Mucosa of stomach (tissue), 1 donor: ENCODE results near the gene TMEM181.
A peak's percentile ranks its signal among the peaks of the same experiment; 100 is the strongest.
"Not testable (repeated sequence)": the region's sequence is repeated elsewhere in the genome, so short reads cannot be mapped to it uniquely, and the experiment has no call there.

Source experiments
- H3K27me3 ChIP-seq: one replicate; pipeline ENCODE4 v1.7.0; 2013; ENCODE audit warnings: mild to moderate bottlenecking, low read length; ENCODE audit not compliant: control insufficient read depth, insufficient read depth
- H3K36me3 ChIP-seq: one replicate; pipeline ENCODE4 v1.7.0; 2013; ENCODE audit warnings: low read length; ENCODE audit not compliant: control insufficient read depth, insufficient read depth
- H3K4me1 ChIP-seq: one replicate; pipeline ENCODE4 v1.7.0; 2013; ENCODE audit warnings: mild to moderate bottlenecking, low read length; ENCODE audit not compliant: control insufficient read depth, insufficient read depth
- H3K4me3 ChIP-seq: one replicate; pipeline ENCODE4 v1.7.0; 2013; ENCODE audit warnings: low read length
- H3K9ac ChIP-seq: one replicate; pipeline ENCODE4 v1.7.0; 2013; ENCODE audit warnings: mild to moderate bottlenecking, low read length, moderate library complexity
- H3K9me3 ChIP-seq: one replicate; pipeline ENCODE4 v1.7.0; 2013; ENCODE audit warnings: mild to moderate bottlenecking, low read length, moderate library complexity; ENCODE audit not compliant: control insufficient read depth
- donor health status: Pancreatic carcinoma.

The TMEM181 gene

GRCh38 chr6:158632538-158633119 is 72.7 kb downstream of the TMEM181 start:
- not testable (repeated sequence) for H3K4me3 ChIP-seq, H3K9ac ChIP-seq, H3K36me3 ChIP-seq, H3K9me3 ChIP-seq, H3K27me3 ChIP-seq
- peaks cover 32% of the 10 kb centered on the region for H3K4me1 ChIP-seq

DNA sequence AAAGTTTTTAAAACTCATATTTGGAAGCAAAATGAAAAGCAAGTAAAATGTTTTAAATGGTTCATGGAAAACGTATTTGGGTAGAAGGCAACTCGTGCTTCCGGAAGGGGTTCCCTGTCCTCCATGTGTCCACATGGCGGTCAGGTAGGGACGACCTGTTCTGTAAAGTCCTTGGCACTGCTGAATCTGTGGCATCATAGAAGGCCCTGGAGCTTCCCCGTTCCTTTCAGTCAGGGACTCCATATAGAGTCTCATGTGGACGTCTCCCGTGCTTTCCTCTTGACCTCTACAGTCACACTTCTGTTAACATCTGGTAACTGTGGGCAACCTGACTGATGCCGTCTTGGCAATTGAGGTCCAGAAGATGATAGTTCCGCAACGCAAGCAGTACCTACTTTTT is 73.2 kb downstream of the TMEM181 start:
- no peak overlapping the region for H3K4me3 ChIP-seq
- no peak overlapping the region for H3K9ac ChIP-seq
- H3K36me3 ChIP-seq, result no peaks in the 10 kb centered on the region
- H3K27me3 ChIP-seq, result no peaks in the 10 kb centered on the region
- peaks cover 32% of the 10 kb centered on the region for H3K4me1 ChIP-seq
- H3K9me3 ChIP-seq, result no peaks in the 10 kb centered on the region

DNA sequence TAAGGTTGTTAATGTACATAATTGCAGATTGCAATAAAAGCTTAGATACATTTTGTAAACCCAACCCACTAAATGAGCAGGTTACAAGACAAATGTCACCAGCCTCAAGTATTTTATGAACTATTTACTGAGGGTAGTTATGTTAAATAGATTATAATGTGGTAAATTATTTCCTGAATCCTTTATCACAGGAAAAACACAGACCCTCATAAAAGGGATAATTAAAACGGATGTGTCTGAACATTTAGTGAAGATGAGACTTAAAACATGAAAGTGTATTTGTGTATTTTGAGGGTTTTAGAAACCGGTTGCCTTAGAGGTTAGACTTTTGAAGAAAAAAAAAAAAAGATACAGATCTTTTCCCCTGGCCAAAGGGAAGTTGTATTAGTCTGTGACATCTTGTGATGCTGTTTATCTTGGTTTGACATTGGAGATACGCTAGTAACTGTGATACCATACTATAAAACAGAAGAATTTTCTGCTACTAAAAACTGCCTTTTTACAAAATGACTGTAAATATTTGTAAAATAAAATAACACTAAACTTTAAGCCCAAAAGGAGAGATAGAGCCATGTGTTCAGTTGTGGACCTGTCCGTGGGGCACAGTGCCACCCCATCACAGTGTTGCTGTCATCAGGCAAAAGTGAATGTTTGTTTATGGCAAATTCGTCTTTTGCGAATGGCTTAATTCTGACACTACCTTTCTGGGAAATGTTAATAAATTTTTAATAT is 75.0 kb downstream of the TMEM181 start:
- H3K36me3 ChIP-seq, result no peaks in the 10 kb centered on the region
- no peak overlapping the region for H3K4me3 ChIP-seq
- no peak overlapping the region for H3K9ac ChIP-seq
- peaks cover 30% of the 10 kb centered on the region for H3K4me1 ChIP-seq
- H3K9me3 ChIP-seq, result no peaks in the 10 kb centered on the region
- H3K27me3 ChIP-seq, result no peaks in the 10 kb centered on the region

DNA sequence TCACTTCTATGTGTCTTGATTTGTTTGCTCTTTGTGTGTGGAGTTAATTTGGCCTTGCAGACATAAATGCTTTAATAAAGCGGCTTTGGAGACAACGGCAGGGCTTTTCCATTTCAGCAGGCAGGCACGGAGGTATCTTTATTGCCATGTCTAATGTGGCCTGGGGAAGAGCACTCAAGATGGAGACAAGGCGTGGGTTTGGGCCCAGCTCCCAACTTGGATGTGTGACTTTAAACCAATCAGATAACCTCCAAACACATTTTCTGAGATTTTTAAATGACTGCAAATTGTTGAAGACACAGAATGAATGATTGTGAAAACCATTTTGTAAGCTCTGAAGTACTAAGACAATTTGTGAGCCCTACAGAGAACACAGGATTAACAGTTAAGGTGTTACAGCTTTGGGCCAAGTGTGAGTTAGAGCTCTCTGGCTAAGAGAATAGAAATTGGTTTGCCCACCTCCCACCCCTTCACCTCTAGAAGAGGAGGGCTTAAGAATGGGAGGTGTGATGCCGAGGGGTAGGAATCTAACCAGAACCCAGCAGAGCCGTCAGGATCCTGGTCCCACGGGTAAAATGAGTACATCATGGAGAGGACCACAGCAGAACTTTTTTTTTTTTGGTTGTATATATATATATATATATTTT is 75.7 kb downstream of the TMEM181 start:
- Histone ChIP-seq H3K9me3 (no peaks in the 10 kb centered on the region), H3K4me1 (peaks cover 27% of the 10 kb centered on the region), H3K4me3 (no peak overlapping the region), H3K27me3 (no peaks in the 10 kb centered on the region), H3K36me3 (no peaks in the 10 kb centered on the region), H3K9ac (no peak overlapping the region)

GRCh38 chr6:158636778-158637177 is 76.9 kb downstream of the TMEM181 start:
- no peaks in the 10 kb centered on the region for H3K27me3 ChIP-seq
- H3K36me3 ChIP-seq, result no peaks in the 10 kb centered on the region
- no peak overlapping the region for H3K4me3 ChIP-seq
- peaks cover 17% of the 10 kb centered on the region for H3K4me1 ChIP-seq
- H3K9me3 ChIP-seq, result no peaks in the 10 kb centered on the region
- no peak overlapping the region for H3K9ac ChIP-seq

DNA sequence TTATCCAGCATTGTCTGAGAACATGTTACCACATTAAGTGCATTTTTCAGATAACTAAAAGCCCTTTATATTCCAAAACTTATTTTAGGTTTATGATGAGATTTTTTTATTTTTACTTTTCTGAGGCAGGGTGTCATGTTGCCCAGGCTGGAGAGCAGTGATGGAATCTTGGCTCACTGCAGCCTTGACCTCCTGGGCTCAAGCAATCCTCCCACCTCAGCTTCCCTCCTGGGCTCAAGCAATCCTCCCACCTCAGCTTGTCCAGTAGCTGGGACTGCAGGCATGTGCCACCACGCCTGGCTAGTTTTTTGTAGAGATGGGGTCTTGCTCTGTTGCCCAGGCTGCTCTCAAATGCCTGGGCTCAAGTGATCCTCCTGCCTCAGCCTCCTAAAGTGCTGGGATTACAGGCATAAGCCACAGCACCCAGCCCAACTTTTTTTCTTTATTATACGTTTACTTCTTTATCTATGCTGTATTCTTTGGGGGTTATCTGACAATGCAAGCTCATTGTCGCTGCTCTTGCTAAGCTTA is 78.5 kb downstream of the TMEM181 start:
- Histone ChIP-seq H3K4me1 (peaks cover 20% of the 10 kb centered on the region), H3K9me3 (no peaks in the 10 kb centered on the region), H3K4me3 (no peak overlapping the region), H3K9ac (no peak overlapping the region), H3K36me3 (no peaks in the 10 kb centered on the region), H3K27me3 (no peaks in the 10 kb centered on the region)

GRCh38 chr6:158639056-158639455 is 79.2 kb downstream of the TMEM181 start:
- Histone ChIP-seq H3K27me3 (no peaks in the 10 kb centered on the region), H3K36me3 (no peaks in the 10 kb centered on the region), H3K4me1 (peaks cover 20% of the 10 kb centered on the region), H3K9ac (no peak overlapping the region), H3K9me3 (no peaks in the 10 kb centered on the region), H3K4me3 (no peak overlapping the region)

GRCh38 chr6:158640519-158640918 is 80.6 kb downstream of the TMEM181 start:
- Histone ChIP-seq H3K4me1 (peaks cover 27% of the 10 kb centered on the region), H3K4me3 (no peak overlapping the region), H3K27me3 (no peaks in the 10 kb centered on the region), H3K36me3 (no peaks in the 10 kb centered on the region), H3K9me3 (no peaks in the 10 kb centered on the region), H3K9ac (no peak overlapping the region)

- peaks cover 31% of the 10 kb centered on the region for H3K4me1 ChIP-seq
- no peak overlapping the region for H3K4me3 ChIP-seq
- H3K9ac ChIP-seq, result no peak overlapping the region
Observed at GRCh38 chr6:158642097-158642601, 82.3 kb downstream of the TMEM181 start.

DNA sequence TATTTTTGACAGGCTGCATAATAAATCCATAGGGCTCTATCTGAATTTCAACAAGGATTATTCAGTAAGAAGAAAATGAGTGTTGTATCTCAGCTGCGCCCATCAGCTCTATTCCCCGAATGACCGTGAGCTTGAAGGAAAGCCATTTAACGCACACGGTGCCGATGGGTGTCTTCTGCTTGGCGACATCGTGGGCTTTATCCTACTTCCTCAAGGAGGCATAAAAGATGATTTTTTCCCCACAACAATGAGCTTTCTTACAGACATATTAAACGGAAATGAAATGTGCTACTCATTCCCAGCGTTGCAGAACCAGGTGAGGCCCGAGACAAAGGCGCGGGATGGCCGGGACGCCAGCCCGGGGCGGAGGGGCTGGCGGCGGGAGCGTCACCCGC is 83.9 kb downstream of the TMEM181 start:
- peaks cover 31% of the 10 kb centered on the region for H3K4me1 ChIP-seq
- H3K9me3 ChIP-seq, result no peaks in the 10 kb centered on the region
- no peaks in the 10 kb centered on the region for H3K27me3 ChIP-seq
- peak overlapping the region; percentile 70 for H3K4me3 ChIP-seq
- H3K9ac ChIP-seq, result peak overlapping the region; percentile 95
- no peaks in the 10 kb centered on the region for H3K36me3 ChIP-seq

More at GRCh38 chr6:158642097-158642601, 82.3 kb downstream of the TMEM181 start:
- Histone ChIP-seq H3K36me3 (no peaks in the 10 kb centered on the region), H3K27me3 (no peaks in the 10 kb centered on the region), H3K9me3 (no peaks in the 10 kb centered on the region)

DNA sequence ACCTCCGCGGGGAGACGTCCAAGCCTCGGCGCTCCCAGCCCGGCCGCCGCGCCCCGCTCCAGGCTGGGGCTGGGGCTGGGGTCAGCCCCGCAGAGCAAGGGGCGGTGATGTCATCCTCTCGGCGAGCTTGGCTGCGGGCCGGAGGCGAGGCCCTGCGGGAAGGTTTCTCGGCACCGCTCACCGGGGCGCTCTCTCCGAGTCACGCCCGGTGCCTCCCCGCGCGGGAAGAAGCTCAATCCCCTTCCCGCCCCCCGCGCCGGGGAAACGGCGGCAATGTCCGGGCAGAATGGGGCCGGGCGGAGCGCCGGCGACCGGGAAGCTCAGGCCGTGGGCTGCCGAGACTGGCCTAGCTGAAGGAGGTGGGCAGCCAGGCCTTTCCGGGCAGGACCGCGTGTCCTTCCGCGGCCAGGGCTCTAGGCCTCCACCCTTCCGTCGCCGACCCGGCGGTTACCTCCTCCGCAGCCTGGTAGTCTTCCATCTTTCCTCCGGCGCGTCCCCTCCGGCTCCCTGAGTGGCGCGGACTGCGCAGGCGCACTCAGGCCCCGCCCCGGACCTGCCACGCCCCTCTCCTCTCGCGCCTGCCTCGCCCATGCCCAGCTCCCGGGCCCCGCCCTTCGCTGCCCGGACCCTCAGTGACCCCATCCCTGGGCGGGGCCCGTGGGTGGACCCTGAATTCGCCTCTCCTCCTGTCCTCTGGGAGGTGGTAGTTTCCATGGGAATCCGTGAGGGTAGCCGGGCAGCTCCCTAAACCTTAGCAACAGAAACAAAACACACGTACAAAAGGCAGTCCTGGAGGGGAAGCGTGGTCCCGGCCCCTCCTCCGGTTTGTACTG is 84.6 kb downstream of the TMEM181 start, which contains the start of gene DYNLT1:
TSS of gene DYNLT1 (minus strand) at position 513 of the 833 bp plus-strand sequence. CDS start at position 478, 35 bp downstream.
- Histone ChIP-seq H3K4me3 (peak within 1 kb of the TSS; percentile 70), H3K36me3 (no peaks in the 10 kb centered on the region), H3K27me3 (no peaks in the 10 kb centered on the region), H3K9ac (peak within 1 kb of the TSS; percentile 95), H3K4me1 (peaks cover 31% of the 10 kb centered on the region), H3K9me3 (no peaks in the 10 kb centered on the region)
